Ishikawa (cell line): Measurements from ENCODE around the gene DRICH1.

Experiments
- RAD21 ChIP-seq: IDR thresholded peaks from 2 replicates; pipeline ENCODE4 v1.6.1; 2012; ENCODE audit warnings: low read depth
- TAF1 ChIP-seq: IDR thresholded peaks from 2 replicates; pipeline ENCODE4 v1.6.1; 2012; ENCODE audit warnings: low read depth, mild to moderate bottlenecking
- TCF12 ChIP-seq: IDR thresholded peaks from 2 replicates; pipeline ENCODE4 v1.6.1; 2012; ENCODE audit warnings: low read depth
- TEAD4 ChIP-seq: IDR thresholded peaks from 2 replicates; pipeline ENCODE4 v1.6.1; 2012
- ZBTB7A ChIP-seq: IDR thresholded peaks from 2 replicates; pipeline ENCODE4 v1.6.1; 2012; ENCODE audit warnings: low read depth
- TF ChIP-seq, protein P1 (sequence below): IDR thresholded peaks from 2 replicates; pipeline ENCODE4 v1.6.1; 2012; ENCODE audit warnings: low read depth, mild to moderate bottlenecking
- TF ChIP-seq, protein P2 (sequence below): IDR thresholded peaks from 2 replicates; pipeline ENCODE4 v1.6.1; 2012

DNA sequence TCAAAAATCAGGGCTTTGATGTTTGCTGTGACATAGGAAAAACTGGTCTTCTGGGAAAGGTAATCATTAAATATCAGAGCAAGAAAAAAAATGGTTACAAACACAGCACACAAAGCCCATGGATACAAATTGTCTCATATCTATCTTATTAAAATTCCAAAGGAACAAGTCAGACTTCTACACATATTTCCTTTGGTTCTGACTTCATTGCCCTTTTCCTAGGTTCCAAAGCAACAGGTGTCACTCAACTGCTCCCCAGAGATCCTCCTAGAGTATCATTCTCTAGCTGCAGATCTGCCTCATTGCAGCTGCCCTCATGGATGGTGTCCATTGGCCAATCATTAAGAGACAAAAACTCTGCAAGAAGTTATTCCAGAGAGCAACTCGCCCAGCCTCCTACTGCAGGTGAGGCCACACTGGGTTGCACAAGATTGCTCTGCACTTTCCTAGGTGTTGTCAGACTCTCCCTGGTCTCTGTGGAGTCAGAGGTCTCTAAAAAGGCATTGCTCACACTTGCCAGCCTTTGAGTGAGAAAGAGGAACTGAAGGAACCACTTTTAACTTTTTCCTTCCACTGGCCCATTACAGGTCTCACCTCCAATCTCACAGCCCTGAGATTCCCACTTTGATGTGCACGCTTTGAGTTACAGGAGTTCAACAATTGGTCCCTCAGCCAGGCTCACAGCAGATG lies 5.7 kb downstream of the DRICH1 start:
- TF ChIP-seq, protein P1, sequence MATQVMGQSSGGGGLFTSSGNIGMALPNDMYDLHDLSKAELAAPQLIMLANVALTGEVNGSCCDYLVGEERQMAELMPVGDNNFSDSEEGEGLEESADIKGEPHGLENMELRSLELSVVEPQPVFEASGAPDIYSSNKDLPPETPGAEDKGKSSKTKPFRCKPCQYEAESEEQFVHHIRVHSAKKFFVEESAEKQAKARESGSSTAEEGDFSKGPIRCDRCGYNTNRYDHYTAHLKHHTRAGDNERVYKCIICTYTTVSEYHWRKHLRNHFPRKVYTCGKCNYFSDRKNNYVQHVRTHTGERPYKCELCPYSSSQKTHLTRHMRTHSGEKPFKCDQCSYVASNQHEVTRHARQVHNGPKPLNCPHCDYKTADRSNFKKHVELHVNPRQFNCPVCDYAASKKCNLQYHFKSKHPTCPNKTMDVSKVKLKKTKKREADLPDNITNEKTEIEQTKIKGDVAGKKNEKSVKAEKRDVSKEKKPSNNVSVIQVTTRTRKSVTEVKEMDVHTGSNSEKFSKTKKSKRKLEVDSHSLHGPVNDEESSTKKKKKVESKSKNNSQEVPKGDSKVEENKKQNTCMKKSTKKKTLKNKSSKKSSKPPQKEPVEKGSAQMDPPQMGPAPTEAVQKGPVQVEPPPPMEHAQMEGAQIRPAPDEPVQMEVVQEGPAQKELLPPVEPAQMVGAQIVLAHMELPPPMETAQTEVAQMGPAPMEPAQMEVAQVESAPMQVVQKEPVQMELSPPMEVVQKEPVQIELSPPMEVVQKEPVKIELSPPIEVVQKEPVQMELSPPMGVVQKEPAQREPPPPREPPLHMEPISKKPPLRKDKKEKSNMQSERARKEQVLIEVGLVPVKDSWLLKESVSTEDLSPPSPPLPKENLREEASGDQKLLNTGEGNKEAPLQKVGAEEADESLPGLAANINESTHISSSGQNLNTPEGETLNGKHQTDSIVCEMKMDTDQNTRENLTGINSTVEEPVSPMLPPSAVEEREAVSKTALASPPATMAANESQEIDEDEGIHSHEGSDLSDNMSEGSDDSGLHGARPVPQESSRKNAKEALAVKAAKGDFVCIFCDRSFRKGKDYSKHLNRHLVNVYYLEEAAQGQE = no peak
- TF ChIP-seq TAF1 = no peak
- TF ChIP-seq TEAD4 = no peak
- TF ChIP-seq RAD21 = no peak
- no peak for TF ChIP-seq TCF12
- no peak for TF ChIP-seq ZBTB7A
- TF ChIP-seq, protein P2, sequence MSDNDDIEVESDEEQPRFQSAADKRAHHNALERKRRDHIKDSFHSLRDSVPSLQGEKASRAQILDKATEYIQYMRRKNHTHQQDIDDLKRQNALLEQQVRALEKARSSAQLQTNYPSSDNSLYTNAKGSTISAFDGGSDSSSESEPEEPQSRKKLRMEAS = no peak
